GM19463 (cell line): Measurements from ENCODE around the gene GJA3.

ENCODE experiments used
- ATAC-seq: cut with Tn5 transposase; IDR thresholded peaks from one replicate; pipeline ENCODE4 v1.9.1; 2021; ENCODE audit warnings: mild to moderate bottlenecking, moderate library complexity; ENCODE audit not compliant: unreplicated experiment

Gene GJA3

GRCh38 chr13:20099319-20099718, 61.5 kb downstream of the GJA3 start:
- ATAC-seq, result no peak

GRCh38 chr13:20093951-20094350, 66.9 kb downstream of the GJA3 start:
- ATAC-seq, result no peak

GRCh38 chr13:20090349-20090748, 70.5 kb downstream of the GJA3 start:
- ATAC-seq, result no peak
